ENCODE measurements around the gene ERC1. TPM values are rescaled to one million over a fixed set of nuclear protein-coding genes. Genes with fewer than 3 reads are reported as not detected.
A peak's percentile ranks its signal among the peaks of the same experiment; 100 is the strongest.

The ERC1 gene
- total and polyA plus RNA-seq, 7 donors: 4.0 to 35.6 (median 29.4) TPM

DNA sequence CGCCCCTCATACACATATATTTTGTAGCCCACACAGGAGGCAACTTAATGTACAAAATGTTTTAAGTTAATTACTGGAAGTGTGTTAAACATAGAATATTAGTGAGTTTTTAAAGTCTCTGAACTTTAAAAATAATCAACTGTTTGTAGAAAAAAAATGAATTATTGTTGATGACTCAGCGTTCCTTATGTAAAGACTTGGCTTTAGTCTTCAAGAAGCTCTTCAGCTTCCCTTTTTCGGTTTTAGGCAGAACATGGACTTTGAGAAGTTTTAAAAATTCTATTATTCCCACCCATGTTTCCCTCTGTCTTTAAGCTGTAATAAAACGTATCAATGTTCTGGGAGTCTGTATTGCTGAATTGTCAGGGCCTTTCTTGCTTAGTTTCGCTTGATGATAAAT lies 333.9 kb downstream of the ERC1 start:
- Histone ChIP-seq H3K27ac (no peak overlapping the region), H3K9me3 (no peaks in the 10 kb centered on the region), H3K4me1 (no peaks in the 10 kb centered on the region), H3K4me3 (no peak overlapping the region), H3K36me3 (ENCODE audit: insufficient read depth in 1 of 2, low read depth in 1 of 2) (no peaks in the 10 kb centered on the region), H3K27me3 (ENCODE audit: insufficient read depth in 3 of 3, low read length in 2 of 3) (no peaks in the 10 kb centered on the region)
- intact Hi-C loops (cut with DNase I): no loop called here
- DNase-seq (no peak), ATAC-seq (no peak)
- TF ChIP-seq, protein P1, sequence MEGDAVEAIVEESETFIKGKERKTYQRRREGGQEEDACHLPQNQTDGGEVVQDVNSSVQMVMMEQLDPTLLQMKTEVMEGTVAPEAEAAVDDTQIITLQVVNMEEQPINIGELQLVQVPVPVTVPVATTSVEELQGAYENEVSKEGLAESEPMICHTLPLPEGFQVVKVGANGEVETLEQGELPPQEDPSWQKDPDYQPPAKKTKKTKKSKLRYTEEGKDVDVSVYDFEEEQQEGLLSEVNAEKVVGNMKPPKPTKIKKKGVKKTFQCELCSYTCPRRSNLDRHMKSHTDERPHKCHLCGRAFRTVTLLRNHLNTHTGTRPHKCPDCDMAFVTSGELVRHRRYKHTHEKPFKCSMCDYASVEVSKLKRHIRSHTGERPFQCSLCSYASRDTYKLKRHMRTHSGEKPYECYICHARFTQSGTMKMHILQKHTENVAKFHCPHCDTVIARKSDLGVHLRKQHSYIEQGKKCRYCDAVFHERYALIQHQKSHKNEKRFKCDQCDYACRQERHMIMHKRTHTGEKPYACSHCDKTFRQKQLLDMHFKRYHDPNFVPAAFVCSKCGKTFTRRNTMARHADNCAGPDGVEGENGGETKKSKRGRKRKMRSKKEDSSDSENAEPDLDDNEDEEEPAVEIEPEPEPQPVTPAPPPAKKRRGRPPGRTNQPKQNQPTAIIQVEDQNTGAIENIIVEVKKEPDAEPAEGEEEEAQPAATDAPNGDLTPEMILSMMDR (IDR thresholded peaks at IDR 0.05): no peak
- 83 to 90% (median 87%) methylated on average over 5 of the region's 5 CpGs for WGBS, 3 donors

DNA sequence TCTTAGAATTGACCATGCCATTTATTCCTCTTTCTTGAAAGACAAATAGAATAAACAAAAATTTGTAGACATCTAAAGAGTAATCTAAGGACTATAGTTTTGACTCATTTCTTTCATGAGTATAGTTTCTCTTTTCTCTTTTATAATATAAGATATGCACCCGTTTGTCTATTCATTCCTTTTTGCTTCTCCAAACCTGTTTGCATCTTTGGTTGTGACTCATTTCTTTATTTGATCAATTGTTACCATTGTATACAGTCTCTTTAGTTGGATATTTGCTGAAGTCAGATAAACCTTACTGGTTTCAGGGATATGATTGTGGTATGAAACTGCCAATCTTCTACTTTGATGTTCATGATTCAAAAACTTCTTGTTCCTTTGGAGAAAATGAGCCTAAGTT lies 334.6 kb downstream of the ERC1 start:
- DNase-seq (no peak), ATAC-seq (no peak)
- no peaks in the 10 kb centered on the region for H3K36me3 ChIP-seq (ENCODE audit: insufficient read depth in 1 of 2, low read depth in 1 of 2)
- H3K4me1 ChIP-seq: no peaks in the 10 kb centered on the region
- no peaks in the 10 kb centered on the region for H3K27me3 ChIP-seq (ENCODE audit: insufficient read depth in 3 of 3, low read length in 2 of 3)
- no peak overlapping the region for H3K4me3 ChIP-seq
- no peak overlapping the region for H3K27ac ChIP-seq
- WGBS, 3 donors: 48 to 94% (median 93%) methylated on average over 1 of the region's 1 CpG
- no peaks in the 10 kb centered on the region for H3K9me3 ChIP-seq
- intact Hi-C loops (cut with DNase I): no loop called here
- TF ChIP-seq, protein P1 (IDR thresholded peaks at IDR 0.05): no peak

DNA sequence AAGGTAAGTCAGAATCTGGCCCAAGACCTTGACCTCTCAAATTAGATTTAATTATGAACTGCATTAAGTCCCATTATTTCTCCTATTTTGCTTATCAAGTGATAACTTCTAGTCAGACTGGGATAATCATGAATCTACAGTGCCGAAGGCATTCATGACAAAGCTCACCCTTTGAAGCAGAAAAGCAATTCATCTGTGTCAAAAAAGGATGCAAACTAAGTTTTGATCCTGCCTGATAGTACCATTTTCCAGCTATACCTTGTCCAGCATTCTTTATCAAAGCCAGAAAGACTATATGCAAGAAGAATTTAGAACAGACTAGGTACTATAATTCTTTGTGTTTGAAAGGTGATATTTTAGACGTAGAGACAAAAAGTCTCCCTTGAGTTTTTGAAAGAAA lies 335.2 kb downstream of the ERC1 start:
- no peak for ATAC-seq
- no peak for DNase-seq
- Histone ChIP-seq H3K27me3 (ENCODE audit: insufficient read depth in 3 of 3, low read length in 2 of 3) (no peaks in the 10 kb centered on the region), H3K9me3 (no peaks in the 10 kb centered on the region), H3K27ac (no peak overlapping the region), H3K4me3 (no peak overlapping the region), H3K4me1 (no peaks in the 10 kb centered on the region), H3K36me3 (ENCODE audit: insufficient read depth in 1 of 2, low read depth in 1 of 2) (no peaks in the 10 kb centered on the region)
- WGBS, 3 donors: 94 to 99% (median 98%) methylated on average over 2 of the region's 2 CpGs
- TF ChIP-seq, protein P1 (IDR thresholded peaks at IDR 0.05): no peak
- intact Hi-C loops (cut with DNase I): no loop called here

DNA sequence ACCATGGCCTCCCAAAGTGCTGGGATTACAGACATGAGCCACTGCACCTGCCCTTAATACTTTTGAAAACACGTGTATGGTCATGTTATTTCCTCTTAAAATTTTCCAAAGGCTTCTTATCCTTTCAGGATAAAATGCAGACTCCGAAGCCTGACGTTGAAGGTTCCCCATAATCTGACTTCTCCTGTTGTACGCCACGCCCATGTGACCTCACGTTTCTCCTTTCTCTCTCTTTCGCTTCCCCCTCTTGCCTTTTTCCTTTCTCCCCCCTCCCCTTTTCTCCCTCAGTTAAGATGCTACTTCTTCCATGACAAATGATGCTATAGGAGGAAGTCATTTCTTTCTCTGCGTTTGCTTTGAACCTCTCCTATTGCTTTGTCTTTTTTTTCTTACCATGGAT lies 337.4 kb downstream of the ERC1 start:
- TF ChIP-seq, protein P1 (IDR thresholded peaks at IDR 0.05): no peak
- ATAC-seq (no peak), DNase-seq (peak in 1 of 2 donors; percentile 20)
- Histone ChIP-seq H3K27me3 (ENCODE audit: insufficient read depth in 3 of 3, low read length in 2 of 3) (no peaks in the 10 kb centered on the region), H3K9me3 (no peaks in the 10 kb centered on the region), H3K4me1 (no peaks in the 10 kb centered on the region), H3K4me3 (no peak overlapping the region), H3K27ac (no peak overlapping the region), H3K36me3 (ENCODE audit: insufficient read depth in 1 of 2, low read depth in 1 of 2) (no peaks in the 10 kb centered on the region)
- 85 to 93% (median 91%) methylated on average over 8 of the region's 8 CpGs for WGBS, 3 donors
- intact Hi-C loops (cut with DNase I): no loop called here

DNA sequence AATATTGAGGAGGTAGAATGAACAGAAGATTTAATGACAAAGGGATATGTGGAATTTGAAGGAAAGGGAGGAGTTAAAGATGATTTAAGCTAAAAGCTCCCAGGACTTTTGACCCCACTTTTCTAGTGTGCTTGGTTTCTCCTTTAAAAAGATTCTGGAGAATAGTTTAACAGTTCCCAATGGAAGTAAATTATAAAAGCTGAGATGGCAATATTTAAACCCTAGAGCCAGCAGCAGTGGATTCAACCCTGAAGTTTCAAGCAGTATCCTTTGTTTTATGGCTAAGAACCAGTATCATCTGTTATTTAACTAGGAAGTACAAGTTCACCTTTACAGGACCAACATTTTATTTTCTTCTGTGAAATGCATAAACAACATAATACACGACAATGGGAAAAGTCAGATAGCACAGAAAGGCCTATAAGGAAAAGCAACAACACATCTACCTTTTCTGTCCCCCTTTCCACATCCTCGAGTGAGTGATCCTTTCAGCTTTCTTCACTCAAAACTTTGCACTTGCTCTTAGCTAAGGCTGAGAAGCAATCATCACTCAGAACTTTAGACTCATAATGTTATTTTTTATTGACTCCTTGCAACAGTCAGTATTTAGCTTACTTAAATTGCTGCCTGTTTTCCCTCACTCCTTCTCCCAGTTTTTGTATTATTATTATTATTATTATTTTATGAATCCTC lies 338.9 kb downstream of the ERC1 start:
- no peaks in the 10 kb centered on the region for H3K36me3 ChIP-seq (ENCODE audit: insufficient read depth in 1 of 2, low read depth in 1 of 2)
- no peak overlapping the region for H3K4me3 ChIP-seq
- TF ChIP-seq, protein P1 (IDR thresholded peaks at IDR 0.05): no peak
- no peaks in the 10 kb centered on the region for H3K9me3 ChIP-seq
- H3K27me3 ChIP-seq (ENCODE audit: insufficient read depth in 3 of 3, low read length in 2 of 3): no peaks in the 10 kb centered on the region
- DNase-seq (no peak), ATAC-seq (no peak)
- intact Hi-C loops (cut with DNase I): no loop called here
- no peak overlapping the region for H3K27ac ChIP-seq
- WGBS, 3 donors: 89 to 92% (median 90%) methylated on average over 2 of the region's 2 CpGs
- no peaks in the 10 kb centered on the region for H3K4me1 ChIP-seq
